ENCODE data around the gene CCDC141.
"Not testable (repeated sequence)": the region's sequence is repeated elsewhere in the genome, so short reads cannot be mapped to it uniquely, and the experiment has no call there.

Gene CCDC141

GRCh38 chr2:179057737-179058136 lies 7.8 kb upstream of the CCDC141 start:
- ATAC-seq (replicated peaks) (no peak), DNase-seq (no peak)
- peaks cover 6 to 26% of the 10 kb centered on the region in 2 donors for H3K4me1 Mint-ChIP-seq
- H3K27me3 Mint-ChIP-seq: no peaks in the 10 kb centered on the region
- peaks cover 0 to 1% of the 10 kb centered on the region in 2 donors for H3K9me3 Mint-ChIP-seq
- no peak overlapping the region for H3K27ac Mint-ChIP-seq
- no peak overlapping the region for H3K4me3 Mint-ChIP-seq
- no peaks in the 10 kb centered on the region for H3K36me3 Mint-ChIP-seq

GRCh38 chr2:179053568-179053967 lies 3.6 kb upstream of the CCDC141 start:
- not testable (repeated sequence) for H3K27me3 Mint-ChIP-seq; DNase-seq; H3K27ac Mint-ChIP-seq; H3K4me3 Mint-ChIP-seq; H3K9me3 Mint-ChIP-seq; H3K36me3 Mint-ChIP-seq; ATAC-seq (replicated peaks)
- H3K4me1 Mint-ChIP-seq: peaks cover 9 to 32% of the 10 kb centered on the region in 2 donors

- Mint-ChIP-seq H3K4me1 (peaks cover 13 to 41% of the 10 kb centered on the region in 2 donors), H3K9me3 (no peaks in the 10 kb centered on the region)
Measured at GRCh38 chr2:179051250-179051649, 1.3 kb upstream of the CCDC141 start.

GRCh38 chr2:179050755-179051154 lies 818 bp upstream of the CCDC141 start:
- Mint-ChIP-seq H3K27ac (no peak overlapping the region), H3K36me3 (no peaks in the 10 kb centered on the region), H3K4me3 (no peak overlapping the region), H3K27me3 (no peaks in the 10 kb centered on the region), H3K4me1 (peaks cover 14 to 45% of the 10 kb centered on the region in 2 donors), H3K9me3 (no peaks in the 10 kb centered on the region)
- DNase-seq (no peak), ATAC-seq (replicated peaks) (no peak)

More at GRCh38 chr2:179051250-179051649, 1.3 kb upstream of the CCDC141 start:
- no peaks in the 10 kb centered on the region for H3K36me3 Mint-ChIP-seq
- no peak for DNase-seq
- no peak overlapping the region for H3K4me3 Mint-ChIP-seq
- H3K27ac Mint-ChIP-seq: no peak overlapping the region
- H3K27me3 Mint-ChIP-seq: no peaks in the 10 kb centered on the region
- ATAC-seq (replicated peaks): no peak

GRCh38 chr2:179049203-179049545 lies 763 bp downstream of the CCDC141 start:
- DNase-seq (no peak), ATAC-seq (replicated peaks) (peak; percentile 43 to 48)
- no peaks in the 10 kb centered on the region for H3K27me3 Mint-ChIP-seq
- peak overlapping the region; percentile 87 to 90 for H3K4me3 Mint-ChIP-seq
- H3K36me3 Mint-ChIP-seq: no peaks in the 10 kb centered on the region
- H3K9me3 Mint-ChIP-seq: peaks cover 0 to 1% of the 10 kb centered on the region in 2 donors
- peaks cover 20 to 57% of the 10 kb centered on the region in 2 donors for H3K4me1 Mint-ChIP-seq
- no peak overlapping the region for H3K27ac Mint-ChIP-seq

- no peak for ATAC-seq (replicated peaks)
- peaks cover 0 to 1% of the 10 kb centered on the region in 2 donors for H3K9me3 Mint-ChIP-seq
- no peak for DNase-seq
- no peaks in the 10 kb centered on the region for H3K27me3 Mint-ChIP-seq
- H3K27ac Mint-ChIP-seq: peak overlapping the region; percentile 63
- peak overlapping the region; percentile 39 to 90 for H3K4me3 Mint-ChIP-seq
- H3K36me3 Mint-ChIP-seq: peaks cover 0 to 3% of the 10 kb centered on the region in 2 donors
- H3K4me1 Mint-ChIP-seq: peaks cover 27 to 68% of the 10 kb centered on the region in 2 donors
Measured at GRCh38 chr2:179048099-179048498, 1.8 kb downstream of the CCDC141 start.

- ATAC-seq (replicated peaks); H3K27ac Mint-ChIP-seq; DNase-seq; H3K9me3 Mint-ChIP-seq; H3K4me3 Mint-ChIP-seq; H3K27me3 Mint-ChIP-seq: not testable (repeated sequence)
- Mint-ChIP-seq H3K36me3 (peaks cover 3 to 11% of the 10 kb centered on the region in 2 donors), H3K4me1 (peaks cover 25 to 75% of the 10 kb centered on the region in 2 donors)
Measured at GRCh38 chr2:179045602-179046001, 4.3 kb downstream of the CCDC141 start.

GRCh38 chr2:179044500-179044899 lies 5.4 kb downstream of the CCDC141 start:
- Mint-ChIP-seq H3K36me3 (peaks cover 3 to 11% of the 10 kb centered on the region in 2 donors), H3K27ac (peak overlapping the region; percentile 1), H3K9me3 (peaks cover 0 to 8% of the 10 kb centered on the region in 2 donors), H3K4me1 (peaks cover 23 to 71% of the 10 kb centered on the region in 2 donors), H3K27me3 (no peaks in the 10 kb centered on the region), H3K4me3 (peak overlapping the region; percentile 4 to 62)
- ATAC-seq (replicated peaks): peak; percentile 64 to 68
- DNase-seq: peak; percentile 8

GRCh38 chr2:179037807-179038206 lies 12.1 kb downstream of the CCDC141 start:
- Mint-ChIP-seq H3K27me3 (no peaks in the 10 kb centered on the region), H3K36me3 (peaks cover 7 to 11% of the 10 kb centered on the region in 2 donors), H3K4me3 (no peak overlapping the region), H3K27ac (no peak overlapping the region), H3K9me3 (peaks cover 0 to 12% of the 10 kb centered on the region in 2 donors), H3K4me1 (peaks cover 0 to 33% of the 10 kb centered on the region in 2 donors)
- no peak for ATAC-seq (replicated peaks)
- no peak for DNase-seq

- peaks cover 0 to 10% of the 10 kb centered on the region in 2 donors for H3K9me3 Mint-ChIP-seq
- H3K4me3 Mint-ChIP-seq: no peak overlapping the region
- peaks cover 8 to 40% of the 10 kb centered on the region in 2 donors for H3K4me1 Mint-ChIP-seq
- peaks cover 7 to 8% of the 10 kb centered on the region in 2 donors for H3K36me3 Mint-ChIP-seq
- H3K27me3 Mint-ChIP-seq: no peaks in the 10 kb centered on the region
- no peak for DNase-seq
- no peak overlapping the region for H3K27ac Mint-ChIP-seq
- ATAC-seq (replicated peaks): no peak
Measured at GRCh38 chr2:179036353-179036905, 13.5 kb downstream of the CCDC141 start.

- ATAC-seq (replicated peaks): peak; percentile 93 to 95
- Mint-ChIP-seq H3K4me3 (peak overlapping the region; percentile 70 to 82), H3K27ac (peak overlapping the region; percentile 89), H3K27me3 (no peaks in the 10 kb centered on the region), H3K36me3 (peaks cover 16 to 21% of the 10 kb centered on the region in 2 donors), H3K9me3 (peaks cover 14 to 17% of the 10 kb centered on the region in 2 donors), H3K4me1 (peaks cover 11 to 26% of the 10 kb centered on the region in 2 donors)
- no peak for DNase-seq
Measured at GRCh38 chr2:179031731-179032408, 18.1 kb downstream of the CCDC141 start.

GRCh38 chr2:179024445-179024844 lies 25.5 kb downstream of the CCDC141 start:
- H3K27me3 Mint-ChIP-seq: no peaks in the 10 kb centered on the region
- H3K9me3 Mint-ChIP-seq: peaks cover 22% of the 10 kb centered on the region in 2 donors
- H3K27ac Mint-ChIP-seq: peak overlapping the region; percentile 88
- H3K36me3 Mint-ChIP-seq: peaks cover 29% of the 10 kb centered on the region in 2 donors
- no peak for ATAC-seq (replicated peaks)
- H3K4me3 Mint-ChIP-seq: no peak overlapping the region
- peaks cover 23 to 40% of the 10 kb centered on the region in 2 donors for H3K4me1 Mint-ChIP-seq
- DNase-seq: no peak

GRCh38 chr2:179022685-179023084 lies 27.3 kb downstream of the CCDC141 start:
- Mint-ChIP-seq H3K4me3 (no peak overlapping the region), H3K27ac (no peak overlapping the region), H3K36me3 (peaks cover 18 to 21% of the 10 kb centered on the region in 2 donors), H3K4me1 (peaks cover 23 to 40% of the 10 kb centered on the region in 2 donors), H3K9me3 (peaks cover 11 to 12% of the 10 kb centered on the region in 2 donors), H3K27me3 (no peaks in the 10 kb centered on the region)
- ATAC-seq (replicated peaks) (no peak), DNase-seq (no peak)

- peaks cover 7 to 8% of the 10 kb centered on the region in 2 donors for H3K9me3 Mint-ChIP-seq
- DNase-seq: peak; percentile 14
Measured at GRCh38 chr2:179021258-179021657, 28.7 kb downstream of the CCDC141 start.

More at GRCh38 chr2:179021258-179021657, 28.7 kb downstream of the CCDC141 start:
- Mint-ChIP-seq H3K27me3 (no peaks in the 10 kb centered on the region), H3K4me3 (peak overlapping the region in 1 of 2 donors; percentile 61), H3K4me1 (peaks cover 23 to 40% of the 10 kb centered on the region in 2 donors), H3K36me3 (peaks cover 7 to 10% of the 10 kb centered on the region in 2 donors), H3K27ac (peak overlapping the region; percentile 37)
- ATAC-seq (replicated peaks): peak; percentile 93 to 95
